GM03348 (cell line): ENCODE data around the gene RABAC1.
"Not testable (repeated sequence)": the region's sequence is repeated elsewhere in the genome, so short reads cannot be mapped to it uniquely, and the experiment has no call there.

Experiments used
- DNase-seq: peaks from one replicate; pipeline ENCODE4 v3.0.0; 2012; ENCODE audit warnings: low spot score

RABAC1 gene

GRCh38 chr19:41915021-41915775, 43.9 kb downstream of the RABAC1 start:
- DNase-seq = no peak

- DNase-seq = not testable (repeated sequence)
Observed at GRCh38 chr19:41914424-41914834, 44.7 kb downstream of the RABAC1 start.

- no peak for DNase-seq
Observed at GRCh38 chr19:41913538-41914423, 45.3 kb downstream of the RABAC1 start.

GRCh38 chr19:41912899-41913537, 46.1 kb downstream of the RABAC1 start:
- no peak for DNase-seq

- DNase-seq = no peak
Observed at GRCh38 chr19:41911889-41912731, 47.0 kb downstream of the RABAC1 start.

- DNase-seq = no peak
Observed at GRCh38 chr19:41910992-41911888, 47.9 kb downstream of the RABAC1 start.

- DNase-seq = no peak
Observed at GRCh38 chr19:41910240-41910991, 48.7 kb downstream of the RABAC1 start.

- DNase-seq = no peak
Observed at GRCh38 chr19:41909706-41910105, 49.4 kb downstream of the RABAC1 start.

- DNase-seq = no peak
Observed at GRCh38 chr19:41908724-41909464, 50.2 kb downstream of the RABAC1 start.

GRCh38 chr19:41907994-41908615, 51.0 kb downstream of the RABAC1 start:
- DNase-seq = no peak

GRCh38 chr19:41906916-41907680, 52.0 kb downstream of the RABAC1 start:
- DNase-seq = no peak
